T47D (cell line): ENCODE measurements around the gene GPR157.

Experiments used
- DNase-seq, 2 experiments: peaks; one replicate each; pipeline versions ENCODE4 v3.0.0 to v3.0.0-alpha.2; 2011 to 2012; ENCODE audit warnings: low read depth in 1 of 2, low spot score in 1 of 2
- JUND ChIP-seq: IDR thresholded peaks from 2 replicates; pipeline ENCODE4 v1.6.1; 2012; ENCODE audit warnings: low read depth
- in situ Hi-C: cut with HindIII; loops from 2 replicates; pipeline ENCODE4 v1.10.0; 2016; ENCODE audit warnings: low sequenced_read_pairs, low pct_unique_long_range_greater_than_20kb

The GPR157 gene

DNA sequence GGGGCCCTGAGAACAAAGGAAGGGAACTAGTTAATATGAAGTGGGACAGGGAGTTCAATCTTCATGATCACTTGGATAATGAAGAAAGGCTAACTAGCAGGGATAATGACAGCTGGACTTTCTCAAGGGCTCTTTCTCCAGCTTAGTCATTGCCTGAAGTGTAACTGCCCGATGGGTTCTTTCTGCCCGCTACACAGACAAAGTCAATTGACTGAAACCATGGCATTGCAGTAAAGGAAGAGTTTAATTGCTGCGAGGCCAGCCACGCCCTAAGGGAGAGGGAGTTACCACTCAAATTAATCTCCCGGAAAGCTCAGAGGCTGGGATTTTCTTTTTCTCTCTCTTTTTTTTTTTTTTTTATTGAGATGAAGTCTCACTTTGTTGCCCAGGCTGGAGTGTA lies 42.9 kb downstream of the GPR157 start:
- no peak for TF ChIP-seq JUND
- DNase-seq, result no peak
- in situ Hi-C loops, result no loop called here

DNA sequence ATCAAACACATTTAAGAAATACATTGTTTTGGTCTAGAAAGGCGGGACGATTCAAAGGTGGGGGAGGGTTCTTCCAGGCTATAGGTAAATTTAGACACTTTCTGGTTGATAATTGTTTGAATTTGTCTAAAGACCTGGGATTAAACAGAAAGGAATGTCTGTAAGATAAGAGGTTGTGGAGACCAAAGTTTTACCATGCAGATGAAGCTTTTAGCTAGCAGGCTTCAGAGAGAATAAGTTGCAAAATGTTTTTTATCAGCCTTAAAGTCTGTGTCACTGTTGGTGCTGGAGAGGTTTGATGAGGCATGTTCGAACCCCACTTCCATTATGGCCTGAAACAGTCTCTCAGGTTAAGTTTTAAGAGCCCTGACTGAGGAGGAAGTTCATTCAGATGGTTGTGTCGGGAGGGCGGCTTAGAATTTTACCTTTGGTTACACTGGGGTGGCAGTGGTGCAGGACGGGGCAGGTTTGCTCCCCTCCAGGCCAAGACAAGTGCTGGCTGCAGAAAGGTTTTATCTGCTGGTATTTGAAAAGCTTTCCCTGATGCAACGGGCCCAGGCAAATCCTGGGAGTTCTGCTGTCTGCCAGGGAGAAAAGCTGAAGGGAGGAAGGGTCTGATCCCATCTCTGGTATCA lies 43.5 kb downstream of the GPR157 start:
- no peak for DNase-seq
- in situ Hi-C loops, result no loop called here
- TF ChIP-seq JUND, result no peak

DNA sequence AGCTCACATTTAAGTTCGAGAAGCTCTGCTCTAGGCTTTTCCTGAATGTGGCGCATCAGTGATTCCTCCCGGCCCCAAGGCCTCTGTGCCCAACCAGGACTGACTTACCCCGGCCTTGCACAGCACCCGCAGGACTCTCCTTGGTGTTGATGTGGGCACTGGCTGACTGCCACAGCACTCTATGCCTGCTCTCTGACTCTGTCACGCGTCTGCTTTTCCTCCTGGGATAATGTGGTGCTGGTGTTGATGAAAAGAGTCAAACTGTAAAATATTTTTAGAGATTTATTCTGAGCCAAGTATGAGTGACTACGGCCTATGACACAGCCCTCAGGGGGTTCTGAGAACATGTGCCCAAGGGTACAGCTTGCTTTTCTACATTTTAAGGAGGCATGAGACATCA lies 44.0 kb downstream of the GPR157 start:
- TF ChIP-seq JUND, result no peak
- no peak for DNase-seq
- in situ Hi-C loops, result no loop called here

DNA sequence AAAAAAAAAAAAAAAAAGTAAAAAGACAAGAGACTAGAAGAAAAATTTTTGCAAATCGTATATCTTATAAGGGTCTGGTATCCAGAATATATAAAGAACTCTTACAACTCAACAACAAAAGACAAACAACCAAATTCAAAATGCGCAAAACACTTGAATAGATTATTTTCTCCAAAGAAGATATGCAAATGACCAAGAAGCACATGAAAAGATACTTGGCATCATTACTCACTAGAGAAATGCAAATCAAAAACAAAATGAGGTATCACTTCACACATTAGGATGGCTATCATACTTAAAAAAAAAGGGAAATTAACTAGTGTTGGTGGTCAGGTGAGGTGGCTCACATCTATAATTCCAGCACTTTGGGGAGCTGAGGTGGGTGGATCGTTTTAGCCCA lies 47.4 kb downstream of the GPR157 start:
- DNase-seq, result no peak
- TF ChIP-seq JUND, result no peak
- in situ Hi-C loops, result no loop called here

DNA sequence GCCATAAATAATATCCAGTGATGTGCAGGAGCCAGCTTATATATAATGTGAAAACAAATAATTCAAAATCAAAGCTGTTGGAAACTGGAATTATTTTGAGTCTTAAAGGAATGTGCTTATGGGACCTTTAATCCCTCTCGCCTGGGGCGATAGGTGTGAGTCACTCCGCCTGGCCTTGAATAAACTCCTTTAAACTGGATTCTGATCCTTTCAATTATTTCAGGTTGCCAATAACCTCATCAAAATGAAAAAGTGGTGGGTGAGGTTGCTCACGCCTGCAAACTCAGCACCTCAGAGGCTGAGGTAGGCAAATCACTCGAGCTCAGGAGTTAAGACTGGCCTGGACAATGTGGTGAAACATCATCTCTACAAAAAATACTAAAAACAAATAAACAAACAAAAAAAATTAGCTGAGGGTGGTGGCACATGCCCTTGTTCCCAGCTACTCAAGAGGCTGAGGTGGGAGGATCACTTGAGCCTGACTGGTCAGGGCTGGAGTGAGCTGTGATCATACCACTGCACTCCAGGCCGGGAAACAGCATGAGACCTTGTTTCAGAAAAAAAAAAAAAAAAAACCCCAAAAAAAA lies 48.1 kb downstream of the GPR157 start:
- peak in 1 of 2 experiments; percentile 54 for DNase-seq
- TF ChIP-seq JUND, result no peak
- in situ Hi-C loops, result no loop called here

DNA sequence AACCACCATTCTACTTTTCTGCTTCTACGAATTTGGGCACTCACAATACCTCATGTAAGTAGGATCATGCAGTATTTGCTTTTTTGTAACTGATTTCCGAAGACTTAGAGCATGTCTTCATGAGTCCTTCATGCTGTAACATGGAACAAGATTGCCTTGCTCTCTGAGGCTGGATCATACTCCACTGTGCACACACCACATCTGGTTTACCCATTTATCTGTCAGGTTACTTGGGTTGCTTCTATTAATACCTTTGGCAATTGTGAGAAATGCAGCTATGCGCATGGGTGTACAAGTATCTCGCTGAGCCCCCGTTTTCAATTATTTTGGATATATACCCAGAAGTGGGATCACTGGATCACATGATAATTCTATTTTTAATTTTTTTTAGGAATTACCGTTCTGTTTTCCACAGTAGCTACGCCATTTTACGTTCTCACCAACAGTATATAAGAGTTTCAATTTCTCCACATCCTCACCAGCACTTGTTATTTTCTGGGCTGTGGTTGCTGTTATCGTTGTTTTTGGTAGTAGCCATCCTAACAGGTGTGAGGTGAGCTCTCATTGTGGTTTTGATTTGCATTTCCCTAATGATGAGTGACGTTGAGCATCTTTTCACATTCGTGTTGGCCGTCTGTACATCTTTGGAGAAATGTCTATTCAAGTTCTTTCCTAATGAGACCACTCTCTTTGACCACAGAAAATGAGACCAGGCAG lies 48.8 kb downstream of the GPR157 start:
- no peak for TF ChIP-seq JUND
- DNase-seq, result no peak

DNA sequence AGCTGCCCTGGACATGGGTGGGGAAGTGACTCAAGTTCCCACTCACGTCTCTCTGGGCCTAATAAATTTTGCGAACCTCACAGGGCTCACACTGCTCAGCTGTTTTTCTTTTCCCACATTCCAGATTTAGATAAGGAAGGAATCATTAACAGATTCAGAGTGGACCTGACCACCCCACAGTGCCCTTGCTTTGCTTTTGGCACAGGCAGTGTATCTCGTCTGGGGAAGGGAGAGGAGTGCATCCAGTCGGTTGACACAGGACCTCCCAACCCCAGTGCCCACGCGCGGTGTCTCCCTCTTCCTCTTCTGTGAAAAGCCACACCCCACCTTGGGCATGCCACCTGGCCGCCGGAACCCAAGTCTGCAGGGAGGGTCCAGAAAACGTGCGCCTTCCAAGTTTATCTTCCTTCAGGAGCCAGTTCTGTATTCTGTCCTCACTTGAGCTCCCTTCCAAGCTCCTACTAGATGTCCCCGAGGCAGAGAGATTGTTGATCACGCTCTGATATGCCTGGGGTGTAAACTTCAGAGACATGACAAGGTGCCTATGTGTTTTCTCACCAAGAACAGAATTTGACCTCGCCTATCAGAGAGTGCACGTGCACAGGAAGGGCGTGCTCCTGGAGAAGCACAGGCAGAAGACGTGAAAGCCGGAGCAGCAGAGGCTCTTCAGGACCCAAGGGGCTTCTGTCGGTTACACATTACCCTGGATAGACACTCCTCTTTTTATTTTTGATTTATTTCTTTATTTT lies 50.0 kb downstream of the GPR157 start:
- in situ Hi-C loops, result no loop called here
- no peak for TF ChIP-seq JUND
- no peak for DNase-seq

More for the DNA sequence above, 48.8 kb downstream of the GPR157 start:
- in situ Hi-C loops, result no loop called here

DNA sequence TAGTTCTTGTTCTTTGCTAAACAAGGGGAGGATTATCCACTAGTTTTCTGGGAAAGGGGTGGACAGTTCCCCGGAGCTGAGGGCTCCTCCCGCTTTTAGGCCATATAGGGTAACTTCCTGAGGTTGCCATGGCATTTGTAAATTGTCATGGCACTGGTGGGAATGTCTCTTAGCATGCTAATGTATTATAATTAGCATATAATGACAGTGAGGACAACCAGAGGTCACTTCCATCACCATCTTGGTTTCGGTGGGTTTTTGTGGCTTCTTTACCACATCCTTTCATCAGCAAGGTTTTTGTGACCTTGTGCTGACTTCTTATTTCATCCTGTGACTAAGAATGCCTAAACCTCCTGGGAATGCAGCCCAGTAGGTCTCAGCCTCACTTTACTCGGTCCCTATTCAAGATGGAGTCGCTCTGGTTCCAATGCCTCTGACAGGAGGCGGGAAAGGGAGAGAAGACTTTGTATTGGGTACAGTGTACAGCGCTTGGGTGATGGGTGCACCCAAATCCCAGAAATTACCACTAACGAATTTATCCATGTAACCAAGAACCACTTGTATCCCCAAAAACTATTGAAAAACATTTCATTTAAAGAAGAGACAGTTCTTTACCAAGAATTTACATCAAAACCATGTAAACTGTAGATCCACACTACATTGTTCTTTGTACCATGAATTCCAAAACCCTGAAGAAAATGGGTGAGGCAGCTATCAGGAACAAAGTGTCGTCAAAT lies 50.7 kb downstream of the GPR157 start:
- in situ Hi-C loops, result no loop called here
- no peak for TF ChIP-seq JUND
- no peak for DNase-seq

DNA sequence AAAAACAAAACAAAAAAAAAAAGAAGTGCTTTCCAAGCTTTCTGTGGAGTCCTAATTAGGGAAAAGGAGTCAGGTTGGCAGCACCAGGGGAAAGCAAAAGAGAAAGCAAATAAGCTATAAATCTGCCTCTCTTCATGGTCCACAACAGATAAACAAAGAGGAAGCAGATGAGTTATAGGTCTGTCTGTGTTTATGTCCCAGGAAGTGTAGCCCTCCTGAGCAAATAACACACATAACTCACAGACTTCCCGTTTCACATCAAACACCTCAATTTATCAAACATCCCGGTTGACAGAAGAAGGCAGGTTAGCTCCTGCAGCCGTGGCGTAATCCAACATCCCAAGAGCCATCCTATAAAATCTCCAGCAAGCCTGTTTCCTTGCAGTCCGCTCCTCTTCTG lies 53.9 kb downstream of the GPR157 start:
- in situ Hi-C loops, result no loop called here
- no peak for TF ChIP-seq JUND
- DNase-seq, result no peak

DNA sequence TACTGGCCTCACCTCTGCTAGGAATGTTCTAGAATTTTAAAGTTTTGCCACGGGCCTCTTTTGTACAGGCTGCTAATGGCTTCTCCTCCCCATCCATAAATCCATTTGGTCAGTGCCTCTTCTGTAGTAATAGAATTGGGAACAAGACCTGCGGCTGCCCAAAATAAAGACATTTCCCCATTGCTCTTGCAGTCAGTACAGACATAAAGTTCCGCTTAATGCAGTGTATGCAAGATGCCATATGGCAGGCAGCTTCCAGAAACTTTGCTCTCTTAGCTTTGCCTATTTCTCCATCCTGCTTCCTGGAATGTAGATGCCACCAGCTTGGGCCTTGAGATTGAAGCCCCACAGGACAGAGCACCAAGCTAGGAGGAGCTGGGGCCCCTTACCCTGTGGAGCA lies 55.8 kb downstream of the GPR157 start:
- TF ChIP-seq JUND, result no peak
- no peak for DNase-seq
- in situ Hi-C loops, result no loop called here

DNA sequence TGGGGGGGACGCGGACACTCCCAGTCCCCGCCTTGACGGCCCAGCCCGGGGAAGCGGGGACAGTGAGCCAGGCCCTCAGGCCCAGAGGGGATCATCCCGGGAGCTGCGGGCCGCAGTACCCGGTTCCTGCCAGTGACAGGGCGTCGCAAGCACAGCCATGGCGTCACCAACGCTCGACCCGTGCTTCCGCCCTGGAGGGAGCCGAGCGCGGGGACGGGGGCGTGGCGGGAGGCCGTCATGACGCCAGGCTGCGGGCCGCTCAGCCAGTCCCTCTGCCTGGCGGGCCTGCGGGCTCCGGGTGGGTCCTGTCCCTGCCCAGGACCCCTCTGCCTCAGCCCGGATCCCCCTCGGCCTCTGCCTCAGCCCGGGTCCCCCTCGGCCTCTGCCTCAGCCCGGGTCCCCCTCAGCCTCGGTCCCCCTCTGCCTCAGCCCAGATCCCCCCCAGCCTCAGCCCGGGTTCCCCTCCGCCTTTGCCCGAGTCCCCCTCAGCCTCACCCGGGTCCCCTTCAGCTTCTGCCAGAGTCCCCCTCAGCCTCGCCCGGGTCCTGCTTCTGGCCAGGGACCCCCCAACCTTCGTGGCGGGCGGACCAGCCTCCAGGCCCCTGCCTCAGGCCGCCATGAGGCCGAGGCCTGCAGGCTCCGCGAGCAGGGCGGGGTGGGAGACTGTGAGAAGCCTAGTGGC lies 57.2 kb downstream of the GPR157 start:
- DNase-seq, result no peak
- in situ Hi-C loops, result no loop called here
- TF ChIP-seq JUND, result no peak

DNA sequence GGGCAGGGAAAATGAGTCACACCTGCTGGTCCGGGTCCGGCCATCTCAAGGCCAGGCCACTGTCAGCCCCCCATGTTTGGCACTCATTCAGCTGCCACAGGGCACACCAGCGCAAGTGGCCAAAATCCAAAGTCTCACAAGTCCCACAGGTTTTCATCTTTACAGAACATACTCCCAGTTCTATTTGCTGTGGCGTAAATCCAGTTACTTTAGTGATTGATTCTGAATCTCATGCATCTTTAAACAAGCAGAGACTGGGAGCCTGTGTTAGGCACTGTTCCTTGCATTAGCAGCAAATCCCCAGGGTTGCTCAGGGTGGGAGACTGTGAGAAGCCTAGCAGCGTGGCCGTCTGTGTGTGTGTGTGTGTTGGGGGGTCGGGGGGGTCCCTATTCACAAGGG lies 58.4 kb downstream of the GPR157 start:
- in situ Hi-C loops, result no loop called here
- DNase-seq, result peak; percentile 58 to 67
- TF ChIP-seq JUND, result no peak
